RWPE2 (cell line): ENCODE measurements around the gene CCDC57.

Experiments used
- ATAC-seq: fragments of 200-7000 bp; cut with Tn5 transposase; 3 replicates; pipeline ENCODE4 v1.9.1; 2021; ENCODE audit warnings: low read depth
- DNase-seq: peaks from one replicate; pipeline ENCODE4 v3.0.0-alpha.2; 2020; ENCODE audit warnings: low spot score
- H3K27ac ChIP-seq: fragments of 450-650 bp; 2 replicates; pipeline ENCODE4 v1.5.1; 2017; ENCODE audit warnings: mild to moderate bottlenecking; ENCODE audit not compliant: poor library complexity, severe bottlenecking
- H3K27me3 ChIP-seq: fragments of 250-450 bp; sonication (Bioruptor Pico); 2 replicates; pipeline ENCODE4 v1.5.1; 2021; ENCODE audit warnings: mild to moderate bottlenecking, moderate library complexity; ENCODE audit not compliant: insufficient read depth, poor library complexity, severe bottlenecking
- H3K36me3 ChIP-seq: fragments of 250-450 bp; sonication (Bioruptor Pico); 2 replicates; pipeline ENCODE4 v1.5.1; 2020; ENCODE audit warnings: low read depth, mild to moderate bottlenecking, moderate library complexity
- H3K4me1 ChIP-seq: fragments of 250-450 bp; sonication (Bioruptor Pico); 2 replicates; pipeline ENCODE4 v1.5.1; 2021; ENCODE audit warnings: mild to moderate bottlenecking, moderate library complexity; ENCODE audit not compliant: insufficient read depth, poor library complexity, severe bottlenecking
- H3K4me3 ChIP-seq: fragments of 250-450 bp; sonication (Bioruptor Pico); 2 replicates; pipeline ENCODE4 v1.5.1; 2021; ENCODE audit warnings: mild to moderate bottlenecking, moderate library complexity; ENCODE audit not compliant: severe bottlenecking
- H3K9me3 ChIP-seq: fragments of 250-450 bp; sonication (Bioruptor Pico); 2 replicates; pipeline ENCODE4 v1.5.1; 2021; ENCODE audit warnings: mild to moderate bottlenecking, moderate library complexity; ENCODE audit not compliant: severe bottlenecking
- TF ChIP-seq, protein P1 (sequence below): fragments of 450-650 bp; IDR thresholded peaks from one replicate; pipeline ENCODE4 v1.5.1; 2017; ENCODE audit warnings: mild to moderate bottlenecking, moderate library complexity; ENCODE audit not compliant: poor library complexity, severe bottlenecking

Gene CCDC57

DNA sequence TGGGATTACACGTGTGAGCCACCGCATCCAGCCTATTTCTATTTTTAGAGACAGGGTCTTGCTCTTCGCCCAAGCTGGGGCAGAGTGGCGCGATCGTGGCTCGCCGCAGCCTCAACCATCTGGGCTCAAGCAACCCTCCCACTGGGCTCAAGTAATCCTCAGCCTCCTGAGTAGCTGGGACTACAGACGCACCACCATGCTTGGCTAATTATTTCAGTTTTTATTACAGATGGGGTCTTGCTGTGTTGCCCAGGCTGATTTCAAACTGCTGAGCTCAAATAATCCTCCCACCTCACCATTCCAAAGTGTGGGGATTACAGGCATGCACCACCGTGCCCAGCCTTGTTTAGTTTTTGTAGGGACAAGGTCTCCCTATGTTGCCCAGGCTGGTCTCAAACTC, 53.8 kb downstream of the CCDC57 start:
- Histone ChIP-seq H3K27me3 (no peaks in the 10 kb centered on the region), H3K4me1 (no peaks in the 10 kb centered on the region), H3K27ac (no peak overlapping the region), H3K36me3 (peaks cover 44% of the 10 kb centered on the region), H3K4me3 (no peak overlapping the region), H3K9me3 (no peaks in the 10 kb centered on the region)
- ATAC-seq: no peak
- no peak for DNase-seq
- TF ChIP-seq, protein P1, sequence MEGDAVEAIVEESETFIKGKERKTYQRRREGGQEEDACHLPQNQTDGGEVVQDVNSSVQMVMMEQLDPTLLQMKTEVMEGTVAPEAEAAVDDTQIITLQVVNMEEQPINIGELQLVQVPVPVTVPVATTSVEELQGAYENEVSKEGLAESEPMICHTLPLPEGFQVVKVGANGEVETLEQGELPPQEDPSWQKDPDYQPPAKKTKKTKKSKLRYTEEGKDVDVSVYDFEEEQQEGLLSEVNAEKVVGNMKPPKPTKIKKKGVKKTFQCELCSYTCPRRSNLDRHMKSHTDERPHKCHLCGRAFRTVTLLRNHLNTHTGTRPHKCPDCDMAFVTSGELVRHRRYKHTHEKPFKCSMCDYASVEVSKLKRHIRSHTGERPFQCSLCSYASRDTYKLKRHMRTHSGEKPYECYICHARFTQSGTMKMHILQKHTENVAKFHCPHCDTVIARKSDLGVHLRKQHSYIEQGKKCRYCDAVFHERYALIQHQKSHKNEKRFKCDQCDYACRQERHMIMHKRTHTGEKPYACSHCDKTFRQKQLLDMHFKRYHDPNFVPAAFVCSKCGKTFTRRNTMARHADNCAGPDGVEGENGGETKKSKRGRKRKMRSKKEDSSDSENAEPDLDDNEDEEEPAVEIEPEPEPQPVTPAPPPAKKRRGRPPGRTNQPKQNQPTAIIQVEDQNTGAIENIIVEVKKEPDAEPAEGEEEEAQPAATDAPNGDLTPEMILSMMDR: no peak

DNA sequence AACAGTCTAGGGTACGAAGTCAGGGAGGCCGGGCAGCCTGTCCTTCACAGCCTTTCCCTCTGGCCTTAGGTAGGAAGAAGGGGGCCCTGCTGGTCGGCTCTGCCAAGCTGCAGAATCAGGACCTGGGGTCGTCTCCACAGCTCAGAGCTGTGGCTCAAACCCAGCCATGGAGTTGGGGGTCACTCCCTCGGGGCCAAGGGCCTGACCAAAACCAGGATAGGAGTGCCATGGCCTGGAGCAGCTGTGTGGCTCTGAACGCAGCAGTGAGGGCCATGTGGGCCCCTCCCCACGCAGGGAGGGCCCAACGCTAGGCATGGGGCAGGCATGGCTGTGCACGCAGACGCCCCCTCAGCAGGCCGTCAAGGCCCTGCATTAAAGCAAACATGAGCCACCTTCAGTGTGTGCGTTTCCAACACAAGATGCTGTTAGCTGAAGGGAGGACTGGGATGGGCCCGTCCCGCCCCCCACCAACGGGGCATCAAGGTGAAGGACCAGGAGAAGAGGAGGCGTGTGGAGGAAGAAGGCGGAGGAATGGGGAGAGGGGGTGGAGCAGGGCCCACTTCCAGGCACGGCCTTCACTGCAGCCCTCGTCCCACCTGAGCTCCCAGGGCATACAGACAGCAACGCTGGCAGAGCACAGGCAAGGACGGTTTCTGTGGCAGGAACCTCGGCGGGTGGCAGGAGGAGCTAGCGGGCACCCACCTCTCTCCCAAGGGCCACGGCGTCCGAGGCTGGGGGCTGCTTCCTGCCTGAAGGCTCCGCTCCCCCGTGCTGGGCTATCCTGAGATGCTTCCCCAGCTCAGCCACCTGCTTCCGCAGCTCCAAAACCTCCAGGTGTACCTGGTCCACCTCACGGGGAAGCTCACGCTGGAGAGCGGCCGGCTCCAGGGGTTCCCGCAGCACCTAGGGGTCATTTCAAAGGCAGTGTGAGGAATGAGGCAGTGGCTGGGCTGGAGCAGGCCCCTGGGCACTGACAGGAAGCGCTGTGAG, 55.3 kb downstream of the CCDC57 start:
- ATAC-seq: no peak
- Histone ChIP-seq H3K4me3 (no peak overlapping the region), H3K27me3 (no peaks in the 10 kb centered on the region), H3K27ac (no peak overlapping the region), H3K9me3 (no peaks in the 10 kb centered on the region), H3K4me1 (no peaks in the 10 kb centered on the region), H3K36me3 (peaks cover 36% of the 10 kb centered on the region)
- TF ChIP-seq, protein P1: no peak
- DNase-seq: no peak

DNA sequence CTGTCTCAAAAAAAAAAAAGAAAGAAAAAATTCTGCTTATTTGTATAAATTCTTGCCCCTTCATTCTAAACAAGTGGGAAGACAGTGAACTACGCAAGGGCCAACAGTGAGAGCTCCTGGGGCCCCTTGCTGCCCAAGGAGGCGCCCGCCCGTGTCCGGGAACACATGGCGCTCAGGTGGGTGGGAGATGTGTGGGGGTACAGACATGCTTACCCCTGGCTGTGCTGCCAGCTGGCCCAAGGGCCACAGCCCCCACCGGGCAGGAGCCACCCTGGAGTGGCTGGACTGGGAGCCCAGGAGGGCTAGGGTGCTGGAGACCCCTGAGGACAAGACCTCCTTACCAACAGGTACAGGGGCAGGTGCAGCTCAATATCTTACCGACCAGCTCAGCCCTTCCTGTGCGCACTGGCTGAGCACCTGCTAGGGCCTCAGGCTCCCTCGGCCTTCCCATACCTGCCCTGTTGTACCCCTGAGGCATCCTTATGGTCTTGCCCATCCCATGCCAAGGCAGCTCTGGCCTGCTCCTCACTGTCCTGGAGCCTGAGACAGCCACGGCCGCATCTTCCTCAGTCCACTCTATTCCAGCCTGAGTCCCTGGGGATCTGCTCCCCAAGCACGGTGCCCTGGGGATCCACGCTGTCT, 56.2 kb downstream of the CCDC57 start:
- H3K36me3 ChIP-seq: peaks cover 28% of the 10 kb centered on the region

DNA sequence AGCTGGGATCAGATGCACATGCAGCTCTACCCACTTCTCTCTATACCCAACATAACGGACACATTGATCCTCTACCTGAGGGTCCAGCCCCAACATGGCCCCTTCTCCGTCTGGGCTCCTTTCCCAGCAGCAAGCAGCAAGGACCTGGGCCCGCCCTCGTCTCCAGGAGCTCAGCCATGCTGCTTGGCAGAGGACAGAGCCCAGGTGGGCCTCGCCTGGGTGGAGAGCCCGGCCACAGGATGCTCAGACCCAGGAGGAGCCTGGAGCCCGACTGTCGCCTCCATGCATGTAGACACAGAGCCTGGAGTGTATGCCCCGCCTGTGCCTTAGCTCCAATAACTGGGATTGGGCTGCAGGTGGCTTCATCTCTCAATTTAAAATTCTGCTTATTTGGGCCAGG, 57.0 kb downstream of the CCDC57 start:
- no peak overlapping the region for H3K4me3 ChIP-seq
- no peaks in the 10 kb centered on the region for H3K9me3 ChIP-seq
- no peak for ATAC-seq
- DNase-seq: no peak
- H3K27ac ChIP-seq: no peak overlapping the region
- H3K4me1 ChIP-seq: no peaks in the 10 kb centered on the region
- TF ChIP-seq, protein P1: no peak
- H3K36me3 ChIP-seq: peaks cover 22% of the 10 kb centered on the region
- H3K27me3 ChIP-seq: no peaks in the 10 kb centered on the region

More for the DNA sequence above, 56.2 kb downstream of the CCDC57 start:
- Histone ChIP-seq H3K27me3 (no peaks in the 10 kb centered on the region), H3K4me1 (no peaks in the 10 kb centered on the region), H3K4me3 (no peak overlapping the region), H3K27ac (no peak overlapping the region), H3K9me3 (no peaks in the 10 kb centered on the region)
- DNase-seq (no peak), ATAC-seq (no peak)
- TF ChIP-seq, protein P1: no peak

DNA sequence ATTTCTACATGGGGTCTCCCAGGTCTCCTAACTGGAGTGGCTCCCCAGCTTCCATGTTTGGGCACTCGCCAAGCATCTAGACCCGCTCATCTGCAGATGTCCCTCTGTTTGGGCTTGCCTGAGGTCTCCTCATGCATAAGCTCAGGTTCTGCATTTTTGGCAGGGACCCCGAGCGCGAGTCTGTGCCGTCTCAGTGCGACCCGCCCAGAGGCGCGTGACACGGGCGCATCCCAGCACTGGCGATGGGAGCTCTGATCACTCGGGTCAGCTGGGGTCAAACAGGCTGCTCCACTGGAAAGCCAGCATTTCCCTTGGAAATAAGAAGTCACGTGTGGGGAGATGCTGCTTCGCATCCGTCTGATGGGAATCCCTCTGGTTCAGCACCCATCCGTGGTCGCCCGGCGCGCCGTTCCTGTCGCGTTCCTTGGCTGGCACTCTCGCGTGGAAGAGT, 57.7 kb downstream of the CCDC57 start:
- no peak overlapping the region for H3K4me3 ChIP-seq
- H3K9me3 ChIP-seq: no peaks in the 10 kb centered on the region
- TF ChIP-seq, protein P1: no peak
- H3K27ac ChIP-seq: no peak overlapping the region
- peaks cover 19% of the 10 kb centered on the region for H3K36me3 ChIP-seq
- DNase-seq (no peak), ATAC-seq (no peak)
- no peaks in the 10 kb centered on the region for H3K27me3 ChIP-seq
- H3K4me1 ChIP-seq: no peaks in the 10 kb centered on the region
